Parathyroid adenoma (tissue), 2 donors: ENCODE measurements around the gene RHOBTB1.

Source experiments
- H2AFZ ChIP-seq: fragments of 300-600 bp; sonication (generic); one replicate; pipeline ENCODE4 v1.7.0; 2017; ENCODE audit warnings: antibody characterized with exemption, mild to moderate bottlenecking
- H3K27ac ChIP-seq: fragments of 300-600 bp; sonication (generic); one replicate; pipeline ENCODE4 v1.7.0; 2017
- H3K27me3 ChIP-seq: fragments of 300-600 bp; sonication (generic); one replicate; pipeline ENCODE4 v1.7.0; 2017; ENCODE audit warnings: low read length; ENCODE audit not compliant: control insufficient read depth, insufficient read depth
- H3K36me3 ChIP-seq: fragments of 300-600 bp; sonication (generic); one replicate; pipeline ENCODE4 v1.7.0; 2017; ENCODE audit warnings: low read length; ENCODE audit not compliant: control insufficient read depth, insufficient read depth
- H3K4me1 ChIP-seq: fragments of 300-600 bp; sonication (generic); one replicate; pipeline ENCODE4 v1.7.0; 2017; ENCODE audit warnings: control low read depth
- H3K4me2 ChIP-seq: fragments of 300-600 bp; sonication (generic); one replicate; pipeline ENCODE4 v1.7.0; 2017; ENCODE audit warnings: low read length
- H3K4me3 ChIP-seq: fragments of 300-600 bp; sonication (generic); one replicate; pipeline ENCODE4 v1.7.0; 2017; ENCODE audit warnings: low read depth, low read length
- H3K79me2 ChIP-seq: fragments of 300-600 bp; sonication (generic); one replicate; pipeline ENCODE4 v1.7.0; 2017; ENCODE audit warnings: control low read depth
- H3K9ac ChIP-seq: fragments of 300-600 bp; sonication (generic); one replicate; pipeline ENCODE4 v1.7.0; 2017; ENCODE audit warnings: mild to moderate bottlenecking
- H3K9me3 ChIP-seq: fragments of 300-600 bp; sonication (generic); one replicate; pipeline ENCODE4 v1.7.0; 2017; ENCODE audit warnings: low read length; ENCODE audit not compliant: control insufficient read depth
- CTCF ChIP-seq: fragments of 300-600 bp; sonication (generic); IDR thresholded peaks from one replicate; pipeline ENCODE4 v1.7.0; 2017; ENCODE audit warnings: antibody characterized with exemption, mild to moderate bottlenecking
- donor health status: primary hyperparathyroidism.

Gene RHOBTB1

GRCh38 chr10:60865198-60865783 lies 78.7 kb downstream of the RHOBTB1 start:
- H3K4me3 ChIP-seq, result no peak overlapping the region
- H3K9me3 ChIP-seq, result no peaks in the 10 kb centered on the region
- H3K27me3 ChIP-seq, result no peaks in the 10 kb centered on the region
- H2AFZ ChIP-seq, result no peak overlapping the region
- no peaks in the 10 kb centered on the region for H3K79me2 ChIP-seq
- H3K27ac ChIP-seq, result no peak overlapping the region
- no peaks in the 10 kb centered on the region for H3K4me1 ChIP-seq
- no peak overlapping the region for H3K9ac ChIP-seq
- H3K36me3 ChIP-seq, result no peaks in the 10 kb centered on the region
- H3K4me2 ChIP-seq, result no peak overlapping the region
- no peak for TF ChIP-seq CTCF

GRCh38 chr10:60863796-60864195 lies 80.2 kb downstream of the RHOBTB1 start:
- H3K4me1 ChIP-seq, result no peaks in the 10 kb centered on the region
- TF ChIP-seq CTCF, result no peak
- H3K79me2 ChIP-seq, result no peaks in the 10 kb centered on the region
- no peak overlapping the region for H3K27ac ChIP-seq
- no peaks in the 10 kb centered on the region for H3K36me3 ChIP-seq
- no peak overlapping the region for H3K4me3 ChIP-seq
- H3K4me2 ChIP-seq, result no peak overlapping the region
- H3K27me3 ChIP-seq, result no peaks in the 10 kb centered on the region
- no peaks in the 10 kb centered on the region for H3K9me3 ChIP-seq
- H2AFZ ChIP-seq, result no peak overlapping the region
- no peak overlapping the region for H3K9ac ChIP-seq

- TF ChIP-seq CTCF, result no peak
- no peaks in the 10 kb centered on the region for H3K36me3 ChIP-seq
- no peaks in the 10 kb centered on the region for H3K9me3 ChIP-seq
Observed at GRCh38 chr10:60862517-60862916, 81.5 kb downstream of the RHOBTB1 start.

GRCh38 chr10:60856405-60856804 lies 87.6 kb downstream of the RHOBTB1 start:
- Histone ChIP-seq H3K36me3 (no peaks in the 10 kb centered on the region), H3K9ac (no peak overlapping the region), H3K4me2 (no peak overlapping the region), H3K27me3 (no peaks in the 10 kb centered on the region), H3K4me3 (no peak overlapping the region), H3K27ac (no peak overlapping the region), H3K9me3 (no peaks in the 10 kb centered on the region), H3K79me2 (no peaks in the 10 kb centered on the region), H2AFZ (no peak overlapping the region), H3K4me1 (no peaks in the 10 kb centered on the region)
- TF ChIP-seq CTCF, result no peak

More at GRCh38 chr10:60862517-60862916, 81.5 kb downstream of the RHOBTB1 start:
- Histone ChIP-seq H2AFZ (no peak overlapping the region), H3K79me2 (no peaks in the 10 kb centered on the region), H3K27me3 (no peaks in the 10 kb centered on the region), H3K27ac (no peak overlapping the region), H3K4me2 (no peak overlapping the region), H3K9ac (no peak overlapping the region), H3K4me3 (no peak overlapping the region), H3K4me1 (no peaks in the 10 kb centered on the region)

GRCh38 chr10:60853637-60854036 lies 90.3 kb downstream of the RHOBTB1 start:
- Histone ChIP-seq H3K36me3 (no peaks in the 10 kb centered on the region), H3K9ac (no peak overlapping the region), H3K27ac (no peak overlapping the region), H3K27me3 (no peaks in the 10 kb centered on the region), H3K4me2 (no peak overlapping the region), H3K79me2 (no peaks in the 10 kb centered on the region), H3K4me1 (no peaks in the 10 kb centered on the region), H3K9me3 (no peaks in the 10 kb centered on the region), H2AFZ (no peak overlapping the region), H3K4me3 (no peak overlapping the region)
- TF ChIP-seq CTCF, result no peak
